CD8-positive, alpha-beta memory T cell (primary cell): ENCODE results near the gene HHLA2. TPM values are rescaled to one million over a fixed set of nuclear protein-coding genes. Genes with fewer than 3 reads are reported as not detected.

Experiments used
- CTCF ChIA-PET: fragments of 350-600 bp; sonication (Branson Sonifier 250); formaldehyde crosslinking; loops from one replicate; lab custom pipeline; 2021; ENCODE audit warnings: antibody characterized with exemption; lab: Charles Lee
- POLR2A ChIA-PET: fragments of 350-600 bp; sonication (Branson Sonifier 250); formaldehyde crosslinking; loops from one replicate; lab custom pipeline; 2021; ENCODE audit warnings: antibody characterized with exemption; lab: Charles Lee
- DNase-seq, 5 donors: peaks; one replicate each; pipeline versions ENCODE4 v3.0.0 to v3.0.0-alpha.2; 2020 to 2022; ENCODE audit warnings: mixed read lengths in 1 of 5
- H3K27ac ChIP-seq: one replicate; pipeline ENCODE4 v1.7.0; 2013; ENCODE audit warnings: low read depth, mild to moderate bottlenecking, low read length, moderate library complexity
- H3K27me3 ChIP-seq: 2 replicates; pipeline ENCODE4 v1.7.0; 2013; ENCODE audit warnings: low read length, mild to moderate bottlenecking; ENCODE audit not compliant: insufficient read depth, poor library complexity, severe bottlenecking
- H3K36me3 ChIP-seq: 2 replicates; pipeline ENCODE4 v1.7.0; 2013; ENCODE audit warnings: mild to moderate bottlenecking, low read length, moderate library complexity; ENCODE audit not compliant: insufficient read depth
- H3K4me1 ChIP-seq: 2 replicates; pipeline ENCODE4 v1.7.0; 2013; ENCODE audit warnings: mild to moderate bottlenecking, low read length, moderate library complexity; ENCODE audit not compliant: insufficient read depth
- H3K4me3 ChIP-seq: 2 replicates; pipeline ENCODE4 v1.7.0; 2013; ENCODE audit warnings: mild to moderate bottlenecking, low read length
- H3K9me3 ChIP-seq: 2 replicates; pipeline ENCODE4 v1.7.0; 2013; ENCODE audit warnings: mild to moderate bottlenecking, low read length
- H3K27ac Mint-ChIP-seq, 8 donors: one replicate each; pipeline ENCODE4 v1.8.0; 2020 to 2021; ENCODE audit warnings: mixed read lengths in 8 of 8, mild to moderate bottlenecking in 6 of 8, inconsistent platforms in 3 of 8, moderate library complexity in 3 of 8
- H3K27me3 Mint-ChIP-seq, 2 donors: one replicate each; pipeline ENCODE4 v1.8.0; 2020 to 2021; ENCODE audit warnings: mixed read lengths in 2 of 2, mild to moderate bottlenecking in 1 of 2, moderate library complexity in 1 of 2
- H3K36me3 Mint-ChIP-seq, 3 donors: one replicate each; pipeline ENCODE4 v1.8.0; 2020 to 2021; ENCODE audit warnings: mixed read lengths in 3 of 3, inconsistent platforms in 1 of 3, mild to moderate bottlenecking in 1 of 3
- H3K4me1 Mint-ChIP-seq, 3 donors: one replicate each; pipeline ENCODE4 v1.8.0; 2020 to 2021; ENCODE audit warnings: mixed read lengths in 3 of 3, inconsistent platforms in 1 of 3, mild to moderate bottlenecking in 1 of 3
- H3K4me3 Mint-ChIP-seq, 7 donors: one replicate each; pipeline ENCODE4 v1.8.0; 2020 to 2021; ENCODE audit warnings: mixed read lengths in 7 of 7, mild to moderate bottlenecking in 6 of 7, moderate library complexity in 4 of 7, inconsistent platforms in 2 of 7
- H3K9me3 Mint-ChIP-seq, 5 donors: one replicate each; pipeline ENCODE4 v1.8.0; 2020 to 2022; ENCODE audit warnings: mixed read lengths in 5 of 5, mild to moderate bottlenecking in 3 of 5, moderate library complexity in 2 of 5, inconsistent platforms in 1 of 5
- polyA plus RNA-seq: library from polyadenylated mRNA; unstranded; fragments of 300-500 nt; fragmentation: Illumina TruSeq; gene quantifications from one replicate; pipeline ENCODE4 v1.2.3, GENCODE V29; 2021
- total RNA-seq, 2 experiments: library from RNA; stranded (reverse); gene quantifications; one replicate each; pipeline ENCODE4 v1.2.3, GENCODE V29; 2021

HHLA2 gene
- total and polyA plus RNA-seq, 3 experiments from 2014 or later, result 0.46 to 1.1 (median 1.0) TPM

- Histone ChIP-seq H3K4me1 (no peaks in the 10 kb centered on the region), H3K27ac (no peak overlapping the region), H3K4me3 (no peak overlapping the region), H3K36me3 (no peaks in the 10 kb centered on the region), H3K9me3 (no peaks in the 10 kb centered on the region), H3K27me3 (no peaks in the 10 kb centered on the region)
- Mint-ChIP-seq H3K27me3 (no peaks in the 10 kb centered on the region), H3K4me3 (no peak overlapping the region), H3K4me1 (no peaks in the 10 kb centered on the region), H3K9me3 (no peaks in the 10 kb centered on the region), H3K27ac (no peak overlapping the region), H3K36me3 (no peaks in the 10 kb centered on the region)
- CTCF ChIA-PET, result interaction anchor here (0.9 to 1.5 kb wide), 2 partner anchors 26 to 392 kb away, joined by 3 read pairs; no protein-coding TSS in a partner anchor
- POLR2A ChIA-PET, result interaction anchor here (1.0 kb wide), 1 partner anchor 192 kb away, joined by 3 read pairs; no protein-coding TSS in a partner anchor
- DNase-seq, result no peak
These were observed 23.2 kb downstream of the HHLA2 start for GRCh38 chr3:108319428-108320082.

- H3K36me3 Mint-ChIP-seq, result peaks cover 0 to 6% (median under 1%) of the 10 kb centered on the region in 3 donors
- peaks cover 0 to 2% of the 10 kb centered on the region in 2 donors for H3K27me3 Mint-ChIP-seq
- ChIA-PET CTCF (interaction anchor here (0.9 kb wide), 1 partner anchor 10 kb away, joined by 4 read pairs; no protein-coding TSS in a partner anchor), POLR2A (no interaction called here)
- Histone ChIP-seq H3K36me3 (no peaks in the 10 kb centered on the region), H3K4me3 (no peak overlapping the region), H3K27me3 (no peaks in the 10 kb centered on the region), H3K4me1 (no peaks in the 10 kb centered on the region), H3K27ac (no peak overlapping the region), H3K9me3 (no peaks in the 10 kb centered on the region)
- H3K27ac Mint-ChIP-seq, result no peak overlapping the region
- DNase-seq, result no peak
- H3K4me1 Mint-ChIP-seq, result no peaks in the 10 kb centered on the region
- no peaks in the 10 kb centered on the region for H3K9me3 Mint-ChIP-seq
- H3K4me3 Mint-ChIP-seq, result no peak overlapping the region
These were observed 24.5 kb downstream of the HHLA2 start for GRCh38 chr3:108320746-108321350.

GRCh38 chr3:108322352-108322751 is 26.0 kb downstream of the HHLA2 start:
- peak in 2 of 5 donors; percentile 1 to 12 for DNase-seq
- Mint-ChIP-seq H3K4me1 (no peaks in the 10 kb centered on the region), H3K4me3 (no peak overlapping the region), H3K9me3 (peaks cover 0 to 3% (median 0%) of the 10 kb centered on the region in 5 donors), H3K36me3 (peaks cover 0 to 15% (median 4%) of the 10 kb centered on the region in 3 donors), H3K27me3 (peaks cover 0 to 2% of the 10 kb centered on the region in 2 donors), H3K27ac (peak overlapping the region in 1 of 8 donors; percentile 34)
- CTCF ChIA-PET, result interaction anchor here (0.9 to 1.7 kb wide), 3 partner anchors 10 to 394 kb away, joined by 3 to 6 read pairs (median 3); no protein-coding TSS in a partner anchor
- Histone ChIP-seq H3K4me3 (no peak overlapping the region), H3K4me1 (no peaks in the 10 kb centered on the region), H3K36me3 (no peaks in the 10 kb centered on the region), H3K27me3 (no peaks in the 10 kb centered on the region), H3K27ac (no peak overlapping the region), H3K9me3 (no peaks in the 10 kb centered on the region)
- POLR2A ChIA-PET, result no interaction called here

GRCh38 chr3:108324177-108324576 is 27.8 kb downstream of the HHLA2 start:
- no peak overlapping the region for H3K4me3 Mint-ChIP-seq
- POLR2A ChIA-PET, result no interaction called here
- CTCF ChIA-PET, result no interaction called here

GRCh38 chr3:108327168-108327567 is 30.8 kb downstream of the HHLA2 start:
- H3K27ac Mint-ChIP-seq, result no peak overlapping the region
- peaks cover 0 to 4% (median 0%) of the 10 kb centered on the region in 5 donors for H3K9me3 Mint-ChIP-seq
- ChIA-PET POLR2A (no interaction called here), CTCF (no interaction called here)
- H3K9me3 ChIP-seq, result no peaks in the 10 kb centered on the region
- H3K4me1 Mint-ChIP-seq, result peaks cover 0 to 11% (median 8%) of the 10 kb centered on the region in 3 donors
- H3K4me3 Mint-ChIP-seq, result no peak overlapping the region
- H3K36me3 Mint-ChIP-seq, result peaks cover 0 to 15% (median 4%) of the 10 kb centered on the region in 3 donors
- no peak overlapping the region for H3K4me3 ChIP-seq
- H3K4me1 ChIP-seq, result no peaks in the 10 kb centered on the region
- H3K27me3 Mint-ChIP-seq, result peaks cover 0 to 2% of the 10 kb centered on the region in 2 donors
- no peak overlapping the region for H3K27ac ChIP-seq
- DNase-seq, result no peak
- H3K36me3 ChIP-seq, result no peaks in the 10 kb centered on the region
- no peaks in the 10 kb centered on the region for H3K27me3 ChIP-seq

More at GRCh38 chr3:108324177-108324576, 27.8 kb downstream of the HHLA2 start:
- no peaks in the 10 kb centered on the region for H3K27me3 ChIP-seq
- no peak overlapping the region for H3K4me3 ChIP-seq
- H3K27ac Mint-ChIP-seq, result no peak overlapping the region
- peaks cover 0 to 2% of the 10 kb centered on the region in 2 donors for H3K27me3 Mint-ChIP-seq
- no peaks in the 10 kb centered on the region for H3K9me3 ChIP-seq
- no peak overlapping the region for H3K27ac ChIP-seq
- H3K4me1 ChIP-seq, result no peaks in the 10 kb centered on the region
- H3K36me3 ChIP-seq, result no peaks in the 10 kb centered on the region
- peaks cover 0 to 15% (median 4%) of the 10 kb centered on the region in 3 donors for H3K36me3 Mint-ChIP-seq
- no peak for DNase-seq
- peaks cover 0 to 4% (median 0%) of the 10 kb centered on the region in 5 donors for H3K9me3 Mint-ChIP-seq
- H3K4me1 Mint-ChIP-seq, result peaks cover 0 to 9% (median 7%) of the 10 kb centered on the region in 3 donors

- DNase-seq, result no peak
- no peak overlapping the region for H3K4me3 ChIP-seq
- no peak overlapping the region for H3K27ac ChIP-seq
- no peaks in the 10 kb centered on the region for H3K4me1 ChIP-seq
- H3K9me3 ChIP-seq, result no peaks in the 10 kb centered on the region
- Mint-ChIP-seq H3K4me3 (no peak overlapping the region), H3K27ac (peak overlapping the region in 1 of 8 donors; percentile 56), H3K9me3 (peaks cover 0 to 4% (median 0%) of the 10 kb centered on the region in 5 donors), H3K27me3 (peaks cover 0 to 2% of the 10 kb centered on the region in 2 donors), H3K36me3 (peaks cover 0 to 15% (median 4%) of the 10 kb centered on the region in 3 donors), H3K4me1 (peaks cover 0 to 11% (median 8%) of the 10 kb centered on the region in 3 donors)
- POLR2A ChIA-PET, result no interaction called here
- no peaks in the 10 kb centered on the region for H3K27me3 ChIP-seq
- CTCF ChIA-PET, result no interaction called here
- no peaks in the 10 kb centered on the region for H3K36me3 ChIP-seq
These were observed 32.6 kb downstream of the HHLA2 start for GRCh38 chr3:108328821-108329486.

GRCh38 chr3:108329508-108329907 is 33.2 kb downstream of the HHLA2 start:
- Mint-ChIP-seq H3K9me3 (peaks cover 0 to 4% (median 0%) of the 10 kb centered on the region in 5 donors), H3K4me1 (peaks cover 0 to 11% (median 8%) of the 10 kb centered on the region in 3 donors), H3K27ac (peak overlapping the region in 1 of 8 donors; percentile 56), H3K36me3 (peaks cover 0 to 15% (median 4%) of the 10 kb centered on the region in 3 donors), H3K4me3 (no peak overlapping the region), H3K27me3 (peaks cover 0 to 2% of the 10 kb centered on the region in 2 donors)
- H3K27me3 ChIP-seq, result no peaks in the 10 kb centered on the region
- no peaks in the 10 kb centered on the region for H3K9me3 ChIP-seq
- ChIA-PET POLR2A (no interaction called here), CTCF (no interaction called here)
- no peaks in the 10 kb centered on the region for H3K36me3 ChIP-seq
- no peaks in the 10 kb centered on the region for H3K4me1 ChIP-seq
- no peak overlapping the region for H3K27ac ChIP-seq
- no peak overlapping the region for H3K4me3 ChIP-seq
- DNase-seq, result no peak
